Measurements from ENCODE around the gene FERMT2. TPM values are rescaled to one million over a fixed set of nuclear protein-coding genes. Genes with fewer than 3 reads are reported as not detected.

The FERMT2 gene
- total RNA-seq, 5 donors from 2014 or later (not counting 1 experiment from before 2014, with no cell fraction given) = 0.35 to 1.0 (median 0.84) TPM; not detected in 1

DNA sequence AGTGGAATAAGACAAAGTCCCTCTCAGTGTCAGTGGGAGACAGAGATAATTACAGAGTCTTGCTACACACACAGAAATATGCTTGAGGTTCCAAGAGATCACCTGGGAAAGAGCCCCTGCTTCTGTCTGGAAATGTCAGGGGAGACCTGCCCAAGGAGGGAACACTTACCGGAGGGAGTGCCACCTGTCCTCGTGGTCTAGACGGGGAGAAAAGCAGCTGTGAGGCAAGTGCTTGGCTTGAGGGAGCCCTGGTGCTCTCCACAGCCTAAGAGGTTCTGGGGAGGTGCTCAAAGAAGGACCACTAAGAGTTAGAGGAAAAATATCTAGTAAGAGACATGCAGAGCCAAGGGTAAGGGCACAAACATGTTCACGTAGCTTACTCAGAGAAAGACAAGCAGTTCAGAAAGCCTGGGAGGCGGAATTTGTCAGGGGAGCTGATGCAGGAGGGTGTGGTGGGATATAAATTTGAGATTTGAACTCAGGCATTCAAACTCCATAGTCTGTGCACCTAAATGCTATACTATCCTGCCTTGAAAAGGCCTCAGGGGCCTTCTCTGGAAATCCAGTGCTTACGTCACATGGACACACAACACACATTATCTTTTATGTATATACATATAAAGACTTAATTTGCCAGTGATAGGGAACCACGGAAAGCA is 121.2 kb downstream of the FERMT2 start:
- CTCF ChIA-PET = interaction anchor here (1.0 to 1.7 kb wide), 2 partner anchors 131 to 132 kb away, joined by 4 to 7 read pairs; no protein-coding TSS in a partner anchor
- Mint-ChIP-seq H3K27ac (no peak overlapping the region), H3K36me3 (no peaks in the 10 kb centered on the region), H3K4me1 (peaks cover 0 to 3% (median 0%) of the 10 kb centered on the region in 3 donors), H3K4me3 (no peak overlapping the region), H3K27me3 (peaks cover 0 to 3% of the 10 kb centered on the region in 2 donors), H3K9me3 (no peaks in the 10 kb centered on the region)
- H3K4me3 ChIP-seq (ENCODE audit: control insufficient read depth in 1 of 2, extremely low read depth in 1 of 2, low read length in 1 of 2) = no peak overlapping the region
- WGBS (ENCODE audit: insufficient coverage) = 82% methylated on average over 4 of the region's 7 CpGs
- POLR2A ChIA-PET = no interaction called here
- no peak overlapping the region for H3K27ac ChIP-seq (ENCODE audit: low read length)
- DNase-seq (no peak), ATAC-seq (replicated peaks in 1 of 4) (no peak)
- H3K4me1 ChIP-seq (ENCODE audit: control insufficient read depth in 1 of 2, extremely low read depth in 1 of 2, insufficient read depth in 2 of 2, low read length in 2 of 2) = no peaks in the 10 kb centered on the region
- H3K36me3 ChIP-seq (ENCODE audit: control insufficient read depth in 2 of 2, extremely low read depth in 1 of 2, insufficient read depth in 1 of 2, low read length in 1 of 2) = no peaks in the 10 kb centered on the region
- peaks cover 0 to 3% of the 10 kb centered on the region in 2 experiments for H3K27me3 ChIP-seq (replicated peaks in 1 of 2; ENCODE audit: control insufficient read depth in 2 of 2, extremely low read depth in 1 of 2, insufficient read depth in 2 of 2, low read length in 1 of 2)
- H3K9me3 ChIP-seq = no peaks in the 10 kb centered on the region

- Mint-ChIP-seq H3K9me3 (no peaks in the 10 kb centered on the region), H3K4me3 (no peak overlapping the region), H3K27ac (no peak overlapping the region), H3K27me3 (peaks cover 2 to 3% of the 10 kb centered on the region in 2 donors), H3K4me1 (peaks cover 0 to 6% (median 0%) of the 10 kb centered on the region in 3 donors), H3K36me3 (no peaks in the 10 kb centered on the region)
- H3K4me1 ChIP-seq (ENCODE audit: control insufficient read depth in 1 of 2, extremely low read depth in 1 of 2, insufficient read depth in 2 of 2, low read length in 2 of 2) = no peaks in the 10 kb centered on the region
- no peaks in the 10 kb centered on the region for H3K36me3 ChIP-seq (ENCODE audit: control insufficient read depth in 2 of 2, extremely low read depth in 1 of 2, insufficient read depth in 1 of 2, low read length in 1 of 2)
- H3K27me3 ChIP-seq (replicated peaks in 1 of 2; ENCODE audit: control insufficient read depth in 2 of 2, extremely low read depth in 1 of 2, insufficient read depth in 2 of 2, low read length in 1 of 2) = peaks cover 0 to 3% of the 10 kb centered on the region in 2 experiments
- DNase-seq = no peak
- ATAC-seq (replicated peaks in 1 of 4) = no peak
- ChIA-PET POLR2A (no interaction called here), CTCF (no interaction called here)
- H3K9me3 ChIP-seq = no peaks in the 10 kb centered on the region
- H3K4me3 ChIP-seq (ENCODE audit: control insufficient read depth in 1 of 2, extremely low read depth in 1 of 2, low read length in 1 of 2) = no peak overlapping the region
- H3K27ac ChIP-seq (ENCODE audit: low read length) = no peak overlapping the region
Observed at GRCh38 chr14:52827426-52827825, 123.4 kb downstream of the FERMT2 start.

GRCh38 chr14:52825085-52825484 is 125.8 kb downstream of the FERMT2 start:
- ATAC-seq (replicated peaks in 1 of 4) = no peak
- Histone ChIP-seq H3K4me3 (ENCODE audit: control insufficient read depth in 1 of 2, extremely low read depth in 1 of 2, low read length in 1 of 2) (no peak overlapping the region), H3K27me3 (replicated peaks in 1 of 2; ENCODE audit: control insufficient read depth in 2 of 2, extremely low read depth in 1 of 2, insufficient read depth in 2 of 2, low read length in 1 of 2) (peaks cover 0 to 3% of the 10 kb centered on the region in 2 experiments), H3K36me3 (ENCODE audit: control insufficient read depth in 2 of 2, extremely low read depth in 1 of 2, insufficient read depth in 1 of 2, low read length in 1 of 2) (no peaks in the 10 kb centered on the region), H3K9me3 (no peaks in the 10 kb centered on the region), H3K4me1 (ENCODE audit: control insufficient read depth in 1 of 2, extremely low read depth in 1 of 2, insufficient read depth in 2 of 2, low read length in 2 of 2) (no peaks in the 10 kb centered on the region), H3K27ac (ENCODE audit: low read length) (no peak overlapping the region)
- Mint-ChIP-seq H3K27me3 (peaks cover 2 to 3% of the 10 kb centered on the region in 2 donors), H3K4me1 (peaks cover 0 to 6% (median 0%) of the 10 kb centered on the region in 3 donors), H3K9me3 (no peaks in the 10 kb centered on the region), H3K27ac (no peak overlapping the region), H3K36me3 (no peaks in the 10 kb centered on the region), H3K4me3 (no peak overlapping the region)
- DNase-seq = no peak
- WGBS (ENCODE audit: insufficient coverage) = no CpG with 5 or more reads among the region's 4 CpGs
- CTCF ChIA-PET = interaction anchor here (0.6 to 6.2 kb wide), 12 partner anchors 21 to 471 kb away, joined by 3 to 78 read pairs (median 5); no protein-coding TSS in a partner anchor
- POLR2A ChIA-PET = interaction anchor here in 1 of 2 donors (0.5 to 0.6 kb wide), 2 partner anchors 70 to 1186 kb away, joined by 3 read pairs; no protein-coding TSS in a partner anchor

DNA sequence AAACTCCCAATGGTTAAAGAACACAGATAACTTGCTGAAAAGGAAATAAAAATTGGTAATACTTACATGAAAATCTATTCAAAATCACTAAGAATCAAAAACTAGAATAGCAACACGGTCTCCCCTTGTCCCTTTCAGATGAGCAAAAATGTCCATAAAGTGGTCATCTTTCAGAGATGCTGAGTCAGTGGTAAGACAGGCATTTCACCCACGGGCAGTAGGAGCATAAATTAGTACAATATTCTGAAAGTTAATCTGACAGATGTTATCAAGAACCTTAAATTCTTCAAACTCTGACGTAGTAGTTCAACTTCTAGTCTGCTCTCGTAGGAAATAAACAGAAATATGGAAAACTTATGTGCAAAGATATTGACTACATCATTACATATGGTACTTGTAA is 126.4 kb downstream of the FERMT2 start:
- Histone ChIP-seq H3K4me1 (ENCODE audit: control insufficient read depth in 1 of 2, extremely low read depth in 1 of 2, insufficient read depth in 2 of 2, low read length in 2 of 2) (no peaks in the 10 kb centered on the region), H3K36me3 (ENCODE audit: control insufficient read depth in 2 of 2, extremely low read depth in 1 of 2, insufficient read depth in 1 of 2, low read length in 1 of 2) (no peaks in the 10 kb centered on the region), H3K27me3 (replicated peaks in 1 of 2; ENCODE audit: control insufficient read depth in 2 of 2, extremely low read depth in 1 of 2, insufficient read depth in 2 of 2, low read length in 1 of 2) (peaks cover 0 to 3% of the 10 kb centered on the region in 2 experiments), H3K9me3 (no peaks in the 10 kb centered on the region), H3K4me3 (ENCODE audit: control insufficient read depth in 1 of 2, extremely low read depth in 1 of 2, low read length in 1 of 2) (no peak overlapping the region), H3K27ac (ENCODE audit: low read length) (no peak overlapping the region)
- DNase-seq = no peak
- WGBS (ENCODE audit: insufficient coverage) = no CpG with 5 or more reads among the region's 4 CpGs
- CTCF ChIA-PET = interaction anchor here (0.8 to 6.2 kb wide), 6 partner anchors 133 to 482 kb away, joined by 3 to 78 read pairs (median 6); no protein-coding TSS in a partner anchor
- no peaks in the 10 kb centered on the region for H3K9me3 Mint-ChIP-seq
- ATAC-seq (replicated peaks in 1 of 4) = no peak
- no peak overlapping the region for H3K27ac Mint-ChIP-seq
- POLR2A ChIA-PET = interaction anchor here in 1 of 2 donors (0.5 to 0.6 kb wide), 2 partner anchors 69 to 1185 kb away, joined by 3 read pairs; no protein-coding TSS in a partner anchor
- peaks cover 0 to 6% (median 0%) of the 10 kb centered on the region in 3 donors for H3K4me1 Mint-ChIP-seq
- peaks cover 2 to 3% of the 10 kb centered on the region in 2 donors for H3K27me3 Mint-ChIP-seq
- no peaks in the 10 kb centered on the region for H3K36me3 Mint-ChIP-seq
- H3K4me3 Mint-ChIP-seq = no peak overlapping the region

GRCh38 chr14:52821805-52822250 is 129.0 kb downstream of the FERMT2 start:
- Mint-ChIP-seq H3K9me3 (no peaks in the 10 kb centered on the region), H3K4me1 (peaks cover 0 to 6% (median 0%) of the 10 kb centered on the region in 3 donors), H3K36me3 (no peaks in the 10 kb centered on the region), H3K27ac (no peak overlapping the region), H3K27me3 (peaks cover 0 to 2% of the 10 kb centered on the region in 2 donors), H3K4me3 (no peak overlapping the region)
- Histone ChIP-seq H3K27ac (ENCODE audit: low read length) (no peak overlapping the region), H3K9me3 (no peaks in the 10 kb centered on the region), H3K36me3 (ENCODE audit: control insufficient read depth in 2 of 2, extremely low read depth in 1 of 2, insufficient read depth in 1 of 2, low read length in 1 of 2) (no peaks in the 10 kb centered on the region), H3K4me1 (ENCODE audit: control insufficient read depth in 1 of 2, extremely low read depth in 1 of 2, insufficient read depth in 2 of 2, low read length in 2 of 2) (no peaks in the 10 kb centered on the region), H3K4me3 (ENCODE audit: control insufficient read depth in 1 of 2, extremely low read depth in 1 of 2, low read length in 1 of 2) (no peak overlapping the region), H3K27me3 (replicated peaks in 1 of 2; ENCODE audit: control insufficient read depth in 2 of 2, extremely low read depth in 1 of 2, insufficient read depth in 2 of 2, low read length in 1 of 2) (peaks cover 0 to 3% of the 10 kb centered on the region in 2 experiments)
- WGBS (ENCODE audit: insufficient coverage) = 86% methylated on average over 3 of the region's 7 CpGs
- POLR2A ChIA-PET = no interaction called here
- CTCF ChIA-PET = interaction anchor here (3.8 to 6.2 kb wide), 2 partner anchors 139 to 140 kb away, joined by 21 to 78 read pairs; no protein-coding TSS in a partner anchor
- ATAC-seq (replicated peaks in 1 of 4) (no peak), DNase-seq (no peak)

GRCh38 chr14:52808101-52808500 is 142.7 kb downstream of the FERMT2 start:
- no peaks in the 10 kb centered on the region for H3K4me1 ChIP-seq (ENCODE audit: control insufficient read depth in 1 of 2, extremely low read depth in 1 of 2, insufficient read depth in 2 of 2, low read length in 2 of 2)
- H3K27me3 ChIP-seq (replicated peaks in 1 of 2; ENCODE audit: control insufficient read depth in 2 of 2, extremely low read depth in 1 of 2, insufficient read depth in 2 of 2, low read length in 1 of 2) = no peaks in the 10 kb centered on the region
- H3K4me3 ChIP-seq (ENCODE audit: control insufficient read depth in 1 of 2, extremely low read depth in 1 of 2, low read length in 1 of 2) = no peak overlapping the region
- no peaks in the 10 kb centered on the region for H3K27me3 Mint-ChIP-seq
- CTCF ChIA-PET = interaction anchor here (0.6 to 0.7 kb wide), 3 partner anchors 18 to 284 kb away, joined by 3 to 4 read pairs (median 3); no protein-coding TSS in a partner anchor
- no peaks in the 10 kb centered on the region for H3K9me3 Mint-ChIP-seq
- peaks cover 0 to 6% (median 0%) of the 10 kb centered on the region in 3 donors for H3K4me1 Mint-ChIP-seq
- no peaks in the 10 kb centered on the region for H3K36me3 Mint-ChIP-seq
- H3K27ac ChIP-seq (ENCODE audit: low read length) = no peak overlapping the region
- ATAC-seq (replicated peaks in 1 of 4) (no peak), DNase-seq (no peak)
- no CpG with 5 or more reads among the region's 1 CpG for WGBS (ENCODE audit: insufficient coverage)
- H3K4me3 Mint-ChIP-seq = no peak overlapping the region
- POLR2A ChIA-PET = no interaction called here
- no peaks in the 10 kb centered on the region for H3K36me3 ChIP-seq (ENCODE audit: control insufficient read depth in 2 of 2, extremely low read depth in 1 of 2, insufficient read depth in 1 of 2, low read length in 1 of 2)
- no peak overlapping the region for H3K27ac Mint-ChIP-seq
- no peaks in the 10 kb centered on the region for H3K9me3 ChIP-seq
